Aorta (tissue), 5 donors: Measurements from ENCODE around the gene RSPO3. TPM values are rescaled to one million over a fixed set of nuclear protein-coding genes. Genes with fewer than 3 reads are reported as not detected.
"Not testable (repeated sequence)": the region's sequence is repeated elsewhere in the genome, so short reads cannot be mapped to it uniquely, and the experiment has no call there.

Source experiments
- ATAC-seq: fragments of 200-7000 bp; cut with Tn5 transposase; one replicate; pipeline ENCODE4 v1.9.1; 2022; ENCODE audit warnings: moderate library complexity; ENCODE audit not compliant: low FRiP score
- DNase-seq, 2 donors: peaks; one replicate each; pipeline ENCODE4 v3.0.0-alpha.2; 2020
- H3K27ac ChIP-seq, 2 donors: one replicate each; pipeline ENCODE4 v1.5.1; 2013; ENCODE audit warnings: low read length in 2 of 2, mild to moderate bottlenecking in 2 of 2, moderate library complexity in 2 of 2, control low read depth in 1 of 2, inconsistent platforms in 1 of 2, low read depth in 1 of 2
- H3K27me3 ChIP-seq, 2 donors: one replicate each; pipeline ENCODE4 v1.6.1; 2013; ENCODE audit warnings: control low read depth in 1 of 2, low read length in 1 of 2, mild to moderate bottlenecking in 1 of 2, moderate library complexity in 1 of 2; ENCODE audit not compliant: insufficient read depth in 2 of 2, control insufficient read depth in 1 of 2
- H3K36me3 ChIP-seq, 2 donors: one replicate each; pipeline ENCODE4 v1.6.1; 2013; ENCODE audit warnings: control low read depth in 1 of 2, low read length in 1 of 2, mild to moderate bottlenecking in 1 of 2; ENCODE audit not compliant: insufficient read depth in 2 of 2, control insufficient read depth in 1 of 2
- H3K4me1 ChIP-seq, 2 donors: one replicate each; pipeline ENCODE4 v1.6.1; 2013; ENCODE audit warnings: low read length in 2 of 2, control low read depth in 1 of 2, mild to moderate bottlenecking in 1 of 2, moderate library complexity in 1 of 2; ENCODE audit not compliant: insufficient read depth in 2 of 2, control insufficient read depth in 1 of 2
- H3K4me3 ChIP-seq, 2 donors: one replicate each; pipeline ENCODE4 v1.5.1; 2013; ENCODE audit warnings: low read length in 2 of 2, control low read depth in 1 of 2, mild to moderate bottlenecking in 1 of 2
- H3K9me3 ChIP-seq: one replicate; pipeline ENCODE4 v1.6.1; 2013; ENCODE audit warnings: mild to moderate bottlenecking, low read length; ENCODE audit not compliant: control insufficient read depth
- WGBS, 2 donors: extraction: QIAGEN DNeasy Blood & Tissue Kit; methylation state at CpG; one replicate each; pipeline ENCODE4 v1.1.7; 2013; 5-methylcytosine and 5-hydroxymethylcytosine counted together
- intact Hi-C, 2 donors: fragments of 100-400 bp; cut with DNase I; formaldehyde crosslinking; loops; one replicate each; pipeline versions ENCODE4 v1.14.2 to v1.15.0; 2022
- polyA plus RNA-seq, 2 donors: library from polyadenylated mRNA; stranded (reverse); fragments of 200-250 nt; gene quantifications; one replicate each; pipeline ENCODE4 v1.2.3, GENCODE V29; 2013
- total RNA-seq, 2 donors: library from RNA; stranded (reverse); fragmentation: NEBNext Ultra II Directional; extraction: Animal tissue kit (Norgen Biotek cat#: 25700); gene quantifications; one replicate each; pipeline ENCODE4 v1.2.1, GENCODE V29; 2021
- donor health status: healthy with polysubstance abuse.
- donor health status: Bipolar disorder and iron deficiency.
- donor health status: DM: no; HTN: no; CAD: no.
- donor health status: DM: no; HTN: no; CAD: no.
- donor health status: DM: yes; HTN: yes; CAD: no.

RSPO3 gene
- total and polyA plus RNA-seq, 4 donors = 0.38 to 12.5 (median 5.2) TPM; not detected in 1

GRCh38 chr6:127210725-127211124 lies 92.3 kb downstream of the RSPO3 start:
- H3K4me1 ChIP-seq = no peaks in the 10 kb centered on the region
- no peaks in the 10 kb centered on the region for H3K9me3 ChIP-seq
- no peaks in the 10 kb centered on the region for H3K27me3 ChIP-seq
- H3K36me3 ChIP-seq = no peaks in the 10 kb centered on the region
- no peak for ATAC-seq
- intact Hi-C loops = no loop called here
- H3K4me3 ChIP-seq = no peak overlapping the region
- no peak for DNase-seq
- WGBS, 2 donors = 41 to 61% methylated on average over 6 of the region's 6 CpGs
- H3K27ac ChIP-seq = no peak overlapping the region

GRCh38 chr6:127212376-127212775 lies 93.9 kb downstream of the RSPO3 start:
- intact Hi-C loops = no loop called here
- DNase-seq (no peak), ATAC-seq (no peak)
- no peak overlapping the region for H3K27ac ChIP-seq
- no peaks in the 10 kb centered on the region for H3K4me1 ChIP-seq
- H3K36me3 ChIP-seq = no peaks in the 10 kb centered on the region
- H3K4me3 ChIP-seq = no peak overlapping the region
- no peaks in the 10 kb centered on the region for H3K27me3 ChIP-seq
- H3K9me3 ChIP-seq = no peaks in the 10 kb centered on the region

- H3K36me3 ChIP-seq, H3K9me3 ChIP-seq, intact Hi-C loops, ATAC-seq, H3K27me3 ChIP-seq, H3K27ac ChIP-seq, H3K4me3 ChIP-seq, H3K4me1 ChIP-seq, DNase-seq: not testable (repeated sequence)
- WGBS, 2 donors = 91 to 93% methylated on average over 13 of the region's 13 CpGs
These were observed 95.6 kb downstream of the RSPO3 start for GRCh38 chr6:127214032-127214431.

GRCh38 chr6:127214531-127214930 lies 96.1 kb downstream of the RSPO3 start:
- ATAC-seq = not testable (repeated sequence)
- WGBS, 2 donors = 94 to 95% methylated on average over 29 to 31 of the region's 31 CpGs

GRCh38 chr6:127215931-127216330 lies 97.5 kb downstream of the RSPO3 start:
- no peaks in the 10 kb centered on the region for H3K27me3 ChIP-seq
- H3K9me3 ChIP-seq = no peaks in the 10 kb centered on the region
- no peak overlapping the region for H3K4me3 ChIP-seq
- no peaks in the 10 kb centered on the region for H3K4me1 ChIP-seq
- no peaks in the 10 kb centered on the region for H3K36me3 ChIP-seq
- DNase-seq = no peak
- ATAC-seq = no peak
- no peak overlapping the region for H3K27ac ChIP-seq
- 82 to 87% methylated on average over 1 of the region's 1 CpG for WGBS, 2 donors
- intact Hi-C loops = no loop called here

More at GRCh38 chr6:127214531-127214930, 96.1 kb downstream of the RSPO3 start:
- DNase-seq, H3K4me1 ChIP-seq, H3K4me3 ChIP-seq, intact Hi-C loops, H3K27me3 ChIP-seq, H3K9me3 ChIP-seq, H3K36me3 ChIP-seq, H3K27ac ChIP-seq: not testable (repeated sequence)

- H3K9me3 ChIP-seq = no peaks in the 10 kb centered on the region
- WGBS, 2 donors = 17 to 22% methylated on average over 2 of the region's 2 CpGs
- intact Hi-C loops = no loop called here
- H3K4me3 ChIP-seq = no peak overlapping the region
- no peak overlapping the region for H3K27ac ChIP-seq
- H3K4me1 ChIP-seq = no peaks in the 10 kb centered on the region
- no peaks in the 10 kb centered on the region for H3K27me3 ChIP-seq
- no peak for DNase-seq
- H3K36me3 ChIP-seq = no peaks in the 10 kb centered on the region
- no peak for ATAC-seq
These were observed 98.6 kb downstream of the RSPO3 start for GRCh38 chr6:127216810-127217789.

GRCh38 chr6:127219869-127220268 lies 101.4 kb downstream of the RSPO3 start:
- intact Hi-C loops = no loop called here
- Histone ChIP-seq H3K27me3 (no peaks in the 10 kb centered on the region), H3K27ac (no peak overlapping the region), H3K4me1 (no peaks in the 10 kb centered on the region), H3K4me3 (no peak overlapping the region), H3K36me3 (no peaks in the 10 kb centered on the region), H3K9me3 (no peaks in the 10 kb centered on the region)
- WGBS, 2 donors = 36 to 52% methylated on average over 1 of the region's 1 CpG
- DNase-seq (no peak), ATAC-seq (peak; percentile 48)

- ATAC-seq = peak; percentile 65
- intact Hi-C loops = no loop called here
- Histone ChIP-seq H3K9me3 (no peaks in the 10 kb centered on the region), H3K27ac (no peak overlapping the region), H3K27me3 (no peaks in the 10 kb centered on the region), H3K4me3 (no peak overlapping the region), H3K4me1 (no peaks in the 10 kb centered on the region), H3K36me3 (no peaks in the 10 kb centered on the region)
- WGBS, 2 donors = 66 to 71% methylated on average over 4 of the region's 4 CpGs
- no peak for DNase-seq
These were observed 102.7 kb downstream of the RSPO3 start for GRCh38 chr6:127221201-127221600.

- H3K4me3 ChIP-seq = no peak overlapping the region
- no peaks in the 10 kb centered on the region for H3K27me3 ChIP-seq
- no peaks in the 10 kb centered on the region for H3K9me3 ChIP-seq
- ATAC-seq (no peak), DNase-seq (no peak)
- H3K27ac ChIP-seq = no peak overlapping the region
- H3K4me1 ChIP-seq = no peaks in the 10 kb centered on the region
- intact Hi-C loops = no loop called here
- H3K36me3 ChIP-seq = no peaks in the 10 kb centered on the region
- WGBS, 2 donors = 29 to 87% methylated on average over 1 of the region's 1 CpG
These were observed 103.9 kb downstream of the RSPO3 start for GRCh38 chr6:127222418-127222817.
